Memory B cell (primary cell): ENCODE data around the gene FBXO4.
"Not testable (repeated sequence)": the region's sequence is repeated elsewhere in the genome, so short reads cannot be mapped to it uniquely, and the experiment has no call there.

Experiments
- ATAC-seq: fragments of 150-1000 bp; cut with Tn5 transposase; 2 replicates; pipeline ENCODE4 v1.10.0; 2021; ENCODE audit warnings: low read depth, mild to moderate bottlenecking, moderate library complexity
- DNase-seq, 2 donors: peaks; one replicate each; pipeline ENCODE4 v3.0.0; 2022; ENCODE audit warnings: low spot score in 2 of 2
- H3K27ac Mint-ChIP-seq: one replicate; pipeline ENCODE4 v1.8.0; 2022; ENCODE audit warnings: mild to moderate bottlenecking, moderate library complexity, mixed read lengths
- H3K27me3 Mint-ChIP-seq: one replicate; pipeline ENCODE4 v1.8.0; 2022; ENCODE audit warnings: mixed read lengths
- H3K36me3 Mint-ChIP-seq: one replicate; pipeline ENCODE4 v1.8.0; 2022; ENCODE audit warnings: mild to moderate bottlenecking, mixed read lengths
- H3K4me1 Mint-ChIP-seq: one replicate; pipeline ENCODE4 v1.8.0; 2022; ENCODE audit warnings: mixed read lengths
- H3K4me3 Mint-ChIP-seq: one replicate; pipeline ENCODE4 v1.8.0; 2022; ENCODE audit warnings: mild to moderate bottlenecking, moderate library complexity, mixed read lengths
- H3K9me3 Mint-ChIP-seq: one replicate; pipeline ENCODE4 v1.8.0; 2022; ENCODE audit warnings: mixed read lengths

FBXO4 gene

GRCh38 chr5:41980396-41980795 lies 55.3 kb downstream of the FBXO4 start:
- Mint-ChIP-seq H3K4me3 (no peak overlapping the region), H3K27me3 (peaks cover 7% of the 10 kb centered on the region), H3K9me3 (peaks cover 2% of the 10 kb centered on the region), H3K27ac (no peak overlapping the region), H3K36me3 (no peaks in the 10 kb centered on the region), H3K4me1 (no peaks in the 10 kb centered on the region)
- DNase-seq (no peak), ATAC-seq (no peak)

GRCh38 chr5:41980870-41981269 lies 55.8 kb downstream of the FBXO4 start:
- Mint-ChIP-seq H3K4me3 (no peak overlapping the region), H3K27ac (no peak overlapping the region), H3K4me1 (no peaks in the 10 kb centered on the region), H3K36me3 (no peaks in the 10 kb centered on the region), H3K9me3 (peaks cover 2% of the 10 kb centered on the region), H3K27me3 (peaks cover 7% of the 10 kb centered on the region)
- DNase-seq: no peak
- ATAC-seq: no peak

- not testable (repeated sequence) for DNase-seq, H3K27ac Mint-ChIP-seq, H3K4me3 Mint-ChIP-seq, H3K36me3 Mint-ChIP-seq, H3K4me1 Mint-ChIP-seq, H3K27me3 Mint-ChIP-seq, H3K9me3 Mint-ChIP-seq, ATAC-seq
Observed at GRCh38 chr5:41982858-41983257, 57.8 kb downstream of the FBXO4 start.

GRCh38 chr5:41983284-41983683 lies 58.2 kb downstream of the FBXO4 start:
- Mint-ChIP-seq H3K4me3 (no peak overlapping the region), H3K27ac (no peak overlapping the region), H3K36me3 (no peaks in the 10 kb centered on the region), H3K4me1 (no peaks in the 10 kb centered on the region), H3K9me3 (peaks cover 5% of the 10 kb centered on the region), H3K27me3 (peaks cover 10% of the 10 kb centered on the region)
- no peak for DNase-seq
- ATAC-seq: no peak

- H3K9me3 Mint-ChIP-seq: peaks cover 5% of the 10 kb centered on the region
- H3K4me1 Mint-ChIP-seq: no peaks in the 10 kb centered on the region
- no peak for ATAC-seq
- H3K27me3 Mint-ChIP-seq: peaks cover 10% of the 10 kb centered on the region
- no peak for DNase-seq
- H3K36me3 Mint-ChIP-seq: no peaks in the 10 kb centered on the region
- H3K4me3 Mint-ChIP-seq: no peak overlapping the region
- H3K27ac Mint-ChIP-seq: no peak overlapping the region
Observed at GRCh38 chr5:41985945-41986695, 61.0 kb downstream of the FBXO4 start.
